MCF 10A (cell line): ENCODE results near the gene IER3. TPM values are rescaled to one million over a fixed set of nuclear protein-coding genes. Genes with fewer than 3 reads are reported as not detected.

ENCODE experiments used
- BruUV-seq: library from RNA; stranded (reverse); fragments of 400-500 nt; replicated peaks from 2 replicates; lab custom pipeline; 2021; lab: Mats Ljungman, UMichigan
- CTCF ChIA-PET: fragments of 300-600 bp; sonication (Branson Sonifier 250); formaldehyde crosslinking; extraction: SDS; loops from one replicate; lab custom pipeline; 2021; ENCODE audit warnings: antibody characterized with exemption, inconsistent platforms; lab: Yijun Ruan, JAX
- POLR2A ChIA-PET: fragments of 300-600, 350-650 bp; sonication (Branson Sonifier 250); formaldehyde crosslinking; extraction: SDS; loops from one replicate; lab custom pipeline; 2020; ENCODE audit warnings: antibody characterized with exemption, inconsistent platforms; lab: Yijun Ruan, JAX
- DNase-seq: peaks from one replicate; pipeline ENCODE4 v3.0.0-alpha.2; 2018; ENCODE audit not compliant: unreplicated experiment
- H3K27ac Mint-ChIP-seq: one replicate; pipeline ENCODE4 v1.8.0; 2022; ENCODE audit warnings: mild to moderate bottlenecking, low read depth, mixed read lengths; ENCODE audit not compliant: unreplicated experiment
- H3K27me3 Mint-ChIP-seq: one replicate; pipeline ENCODE4 v1.8.0; 2022; ENCODE audit warnings: mixed read lengths; ENCODE audit not compliant: insufficient read depth, unreplicated experiment
- H3K36me3 Mint-ChIP-seq: one replicate; pipeline ENCODE4 v1.8.0; 2022; ENCODE audit warnings: mild to moderate bottlenecking, moderate library complexity, mixed read lengths; ENCODE audit not compliant: insufficient read depth, unreplicated experiment
- H3K4me1 Mint-ChIP-seq: one replicate; pipeline ENCODE4 v1.8.0; 2022; ENCODE audit warnings: mixed read lengths; ENCODE audit not compliant: insufficient read depth, unreplicated experiment
- H3K4me3 Mint-ChIP-seq: one replicate; pipeline ENCODE4 v1.8.0; 2022; ENCODE audit warnings: mild to moderate bottlenecking, moderate library complexity, mixed read lengths; ENCODE audit not compliant: unreplicated experiment
- H3K9me3 Mint-ChIP-seq: one replicate; pipeline ENCODE4 v1.8.0; 2022; ENCODE audit warnings: mixed read lengths; ENCODE audit not compliant: unreplicated experiment
- CTCF ChIP-seq: fragments of 200-600 bp; IDR thresholded peaks from one replicate; pipeline ENCODE4 v1.8.0; 2022; ENCODE audit warnings: antibody characterized with exemption, mild to moderate bottlenecking; ENCODE audit not compliant: unreplicated experiment
- intact Hi-C: fragments of 100-400 bp; cut with micrococcal nuclease; formaldehyde crosslinking; loops from 2 replicates; pipeline ENCODE4 v1.14.1; 2022
- total RNA-seq: library from RNA; stranded (reverse); gene quantifications from 2 replicates; pipeline ENCODE4 v1.2.3, GENCODE V29; 2022

IER3 gene
- total RNA-seq, 1 experiment from 2014 or later: 192 TPM

GRCh38 chr6:30732237-30732943 is 12.0 kb downstream of the IER3 start:
- POLR2A ChIA-PET: interaction anchor here (1.1 to 4.5 kb wide), 8 partner anchors 11 to 151 kb away, joined by 3 to 38 read pairs (median 18); partner anchors contain the start of genes DDR1, MDC1, MRPS18B and PPP1R10
- Mint-ChIP-seq H3K27ac (no peak overlapping the region), H3K4me1 (peaks cover 7% of the 10 kb centered on the region), H3K27me3 (no peaks in the 10 kb centered on the region), H3K4me3 (no peak overlapping the region), H3K36me3 (peaks cover 69% of the 10 kb centered on the region), H3K9me3 (no peaks in the 10 kb centered on the region)
- CTCF ChIA-PET: interaction anchor here (0.5 to 20.7 kb wide), 13 partner anchors 9 to 557 kb away, joined by 3 to 537 read pairs (median 10); partner anchors contain the start of genes DHX16, FLOT1 and NRM
- no peak for TF ChIP-seq CTCF
- no TSS peak for BruUV-seq
- DNase-seq: no peak
- intact Hi-C loops: no loop called here

GRCh38 chr6:30730601-30731435 is 13.5 kb downstream of the IER3 start:
- no peak overlapping the region for H3K4me3 Mint-ChIP-seq
- peaks cover 60% of the 10 kb centered on the region for H3K36me3 Mint-ChIP-seq
- peak; percentile 86 for TF ChIP-seq CTCF
- BruUV-seq: no TSS peak
- CTCF ChIA-PET: interaction anchor here (0.6 to 20.7 kb wide), 49 partner anchors 9 to 462 kb away, joined by 3 to 537 read pairs (median 4); partner anchors contain the start of genes DHX16, FLOT1, MDC1 and NRM
- DNase-seq: peak; percentile 91
- intact Hi-C loops: no loop called here
- POLR2A ChIA-PET: interaction anchor here (0.6 to 4.5 kb wide), 30 partner anchors 9 to 214 kb away, joined by 3 to 38 read pairs (median 6); partner anchors contain the start of genes C6orf136, DDR1, DHX16 and FLOT1
- H3K9me3 Mint-ChIP-seq: no peaks in the 10 kb centered on the region
- no peak overlapping the region for H3K27ac Mint-ChIP-seq
- H3K4me1 Mint-ChIP-seq: peaks cover 7% of the 10 kb centered on the region
- H3K27me3 Mint-ChIP-seq: no peaks in the 10 kb centered on the region

- no peak for TF ChIP-seq CTCF
- no peaks in the 10 kb centered on the region for H3K27me3 Mint-ChIP-seq
- DNase-seq: no peak
- ChIA-PET POLR2A (interaction anchor here (0.6 to 13.6 kb wide), 6 partner anchors 10 to 157 kb away, joined by 3 to 251 read pairs (median 18); partner anchors contain the start of genes ABCF1 and DHX16), CTCF (interaction anchor here (0.6 to 20.7 kb wide), 9 partner anchors 12 to 359 kb away, joined by 3 to 537 read pairs (median 4); partner anchors contain the start of gene DHX16)
- H3K36me3 Mint-ChIP-seq: peaks cover 68% of the 10 kb centered on the region
- peaks cover 29% of the 10 kb centered on the region for H3K4me1 Mint-ChIP-seq
- no TSS peak for BruUV-seq
- no peak overlapping the region for H3K27ac Mint-ChIP-seq
- intact Hi-C loops: no loop called here
- no peak overlapping the region for H3K4me3 Mint-ChIP-seq
- H3K9me3 Mint-ChIP-seq: no peaks in the 10 kb centered on the region
Observed at GRCh38 chr6:30727920-30728553, 16.3 kb downstream of the IER3 start.
